ENCODE measurements around the gene DOCK10. TPM values are rescaled to one million over a fixed set of nuclear protein-coding genes. Genes with fewer than 3 reads are reported as not detected.

Gene DOCK10
- polyA plus RNA-seq, 4 donors = 2.3 to 6.8 (median 3.5) TPM

DNA sequence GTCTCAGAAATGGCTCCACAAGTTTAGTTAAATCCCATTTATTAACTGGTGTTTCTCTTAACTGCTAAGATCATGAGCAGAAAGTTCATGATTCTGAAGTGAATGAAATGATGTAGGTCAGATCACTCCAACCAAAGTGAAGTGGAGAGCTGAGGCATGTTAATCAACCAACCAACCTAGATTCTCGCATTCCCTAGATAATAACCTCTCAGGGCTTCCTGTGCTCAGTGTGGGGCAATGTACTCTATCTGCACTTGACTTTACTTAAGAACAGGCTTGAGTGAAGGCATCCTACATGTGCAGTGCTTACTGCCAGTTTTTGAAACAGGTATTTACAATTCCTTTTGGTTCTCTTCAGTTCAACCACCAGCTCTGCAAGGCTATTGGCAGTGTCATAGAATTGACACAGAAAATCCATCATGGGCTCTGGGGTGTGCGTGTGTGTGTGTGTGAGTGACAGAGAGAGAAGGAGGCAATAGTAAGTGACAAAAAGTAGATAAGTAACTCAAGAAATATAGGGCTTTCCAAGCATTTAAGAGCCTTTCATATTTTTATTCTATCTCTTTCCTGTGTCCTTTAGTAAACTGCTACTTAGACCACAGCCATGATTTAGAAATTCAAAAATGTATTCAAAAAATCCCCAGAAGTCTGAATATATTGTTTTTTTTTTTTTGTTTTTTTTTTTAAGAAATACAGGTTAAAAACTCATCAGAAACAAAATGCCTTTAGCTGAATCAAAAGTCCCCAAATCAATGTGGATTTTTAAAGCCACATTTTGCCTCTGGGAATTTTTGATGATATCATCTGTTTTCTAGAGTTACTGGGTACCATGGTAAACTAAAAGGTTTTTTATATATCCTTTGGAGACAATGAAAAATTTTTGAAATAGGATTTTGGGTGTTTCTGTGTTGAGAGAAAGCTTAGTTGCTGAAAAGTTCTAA, 28.6 kb downstream of the DOCK10 start:
- Histone ChIP-seq H3K9me3 (ENCODE audit: control insufficient read depth in 2 of 2, insufficient read depth in 1 of 2, low read depth in 1 of 2, low read length in 1 of 2) (no peaks in the 10 kb centered on the region), H3K4me3 (ENCODE audit: low read depth in 1 of 3, low read length in 3 of 3) (no peak overlapping the region), H3K27ac (ENCODE audit: low read depth in 1 of 3, low read length in 2 of 3) (no peak overlapping the region), H3K4me1 (ENCODE audit: control insufficient read depth in 3 of 3, insufficient read depth in 2 of 3, low read depth in 1 of 3, low read length in 2 of 3) (peaks cover 0 to 5% (median under 1%) of the 10 kb centered on the region in 3 donors), H3K27me3 (ENCODE audit: control insufficient read depth in 3 of 3, insufficient read depth in 3 of 3, low read length in 3 of 3) (no peaks in the 10 kb centered on the region), H3K36me3 (ENCODE audit: control insufficient read depth in 3 of 3, insufficient read depth in 2 of 3, low read depth in 1 of 3, low read length in 3 of 3) (no peaks in the 10 kb centered on the region)
- DNase-seq (no peak), FAIRE-seq (no peak)
- 82 to 89% (median 88%) methylated on average over 2 of the region's 2 CpGs for WGBS, 3 donors

GRCh38 chr2:225011585-225011984, 30.7 kb downstream of the DOCK10 start:
- Histone ChIP-seq H3K9me3 (ENCODE audit: control insufficient read depth in 2 of 2, insufficient read depth in 1 of 2, low read depth in 1 of 2, low read length in 1 of 2) (no peaks in the 10 kb centered on the region), H3K27me3 (ENCODE audit: control insufficient read depth in 3 of 3, insufficient read depth in 3 of 3, low read length in 3 of 3) (no peaks in the 10 kb centered on the region), H3K4me1 (ENCODE audit: control insufficient read depth in 3 of 3, insufficient read depth in 2 of 3, low read depth in 1 of 3, low read length in 2 of 3) (peaks cover 0 to 5% (median 4%) of the 10 kb centered on the region in 3 donors), H3K4me3 (ENCODE audit: low read depth in 1 of 3, low read length in 3 of 3) (no peak overlapping the region), H3K27ac (ENCODE audit: low read depth in 1 of 3, low read length in 2 of 3) (no peak overlapping the region), H3K36me3 (ENCODE audit: control insufficient read depth in 3 of 3, insufficient read depth in 2 of 3, low read depth in 1 of 3, low read length in 3 of 3) (no peaks in the 10 kb centered on the region)
- no peak for FAIRE-seq
- no peak for DNase-seq
- 80 to 91% (median 87%) methylated on average over 11 of the region's 11 CpGs for WGBS, 3 donors

DNA sequence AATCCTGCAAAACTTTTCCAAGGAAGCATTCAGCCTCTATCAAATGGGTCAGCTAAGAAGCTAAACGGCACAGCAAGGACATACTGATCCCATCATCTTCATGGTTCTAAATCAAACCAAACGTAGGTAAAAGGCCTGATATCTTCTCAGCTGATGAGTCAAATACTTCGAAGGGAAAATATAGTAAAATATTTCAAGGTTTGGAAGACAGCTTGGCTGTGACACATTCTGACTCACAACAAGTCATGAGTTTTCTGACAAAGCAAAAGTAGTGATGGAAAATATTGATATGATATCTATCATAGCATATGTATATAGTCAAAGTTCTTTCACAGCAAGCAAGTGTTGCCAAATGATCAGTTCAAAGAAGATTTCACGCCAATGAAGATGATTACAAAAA, 31.5 kb downstream of the DOCK10 start:
- no peak overlapping the region for H3K4me3 ChIP-seq (ENCODE audit: low read depth in 1 of 3, low read length in 3 of 3)
- no peak overlapping the region for H3K27ac ChIP-seq (ENCODE audit: low read depth in 1 of 3, low read length in 2 of 3)
- no peaks in the 10 kb centered on the region for H3K9me3 ChIP-seq (ENCODE audit: control insufficient read depth in 2 of 2, insufficient read depth in 1 of 2, low read depth in 1 of 2, low read length in 1 of 2)
- 73 to 77% (median 74%) methylated on average over 4 of the region's 4 CpGs for WGBS, 3 donors
- no peaks in the 10 kb centered on the region for H3K36me3 ChIP-seq (ENCODE audit: control insufficient read depth in 3 of 3, insufficient read depth in 2 of 3, low read depth in 1 of 3, low read length in 3 of 3)
- FAIRE-seq (no peak), DNase-seq (no peak)
- H3K27me3 ChIP-seq (ENCODE audit: control insufficient read depth in 3 of 3, insufficient read depth in 3 of 3, low read length in 3 of 3) = no peaks in the 10 kb centered on the region
- H3K4me1 ChIP-seq (ENCODE audit: control insufficient read depth in 3 of 3, insufficient read depth in 2 of 3, low read depth in 1 of 3, low read length in 2 of 3) = peaks cover 0 to 5% (median 4%) of the 10 kb centered on the region in 3 donors

- Histone ChIP-seq H3K27ac (ENCODE audit: low read depth in 1 of 3, low read length in 2 of 3) (no peak overlapping the region), H3K9me3 (ENCODE audit: control insufficient read depth in 2 of 2, insufficient read depth in 1 of 2, low read depth in 1 of 2, low read length in 1 of 2) (no peaks in the 10 kb centered on the region), H3K36me3 (ENCODE audit: control insufficient read depth in 3 of 3, insufficient read depth in 2 of 3, low read depth in 1 of 3, low read length in 3 of 3) (no peaks in the 10 kb centered on the region), H3K4me1 (ENCODE audit: control insufficient read depth in 3 of 3, insufficient read depth in 2 of 3, low read depth in 1 of 3, low read length in 2 of 3) (peaks cover 0 to 5% (median 4%) of the 10 kb centered on the region in 3 donors), H3K27me3 (ENCODE audit: control insufficient read depth in 3 of 3, insufficient read depth in 3 of 3, low read length in 3 of 3) (no peaks in the 10 kb centered on the region), H3K4me3 (ENCODE audit: low read depth in 1 of 3, low read length in 3 of 3) (no peak overlapping the region)
- no peak for DNase-seq
- FAIRE-seq = no peak
- WGBS, 3 donors = 38 to 59% (median 38%) methylated on average over 2 of the region's 2 CpGs
Observed at GRCh38 chr2:225009768-225010167, 32.5 kb downstream of the DOCK10 start.

DNA sequence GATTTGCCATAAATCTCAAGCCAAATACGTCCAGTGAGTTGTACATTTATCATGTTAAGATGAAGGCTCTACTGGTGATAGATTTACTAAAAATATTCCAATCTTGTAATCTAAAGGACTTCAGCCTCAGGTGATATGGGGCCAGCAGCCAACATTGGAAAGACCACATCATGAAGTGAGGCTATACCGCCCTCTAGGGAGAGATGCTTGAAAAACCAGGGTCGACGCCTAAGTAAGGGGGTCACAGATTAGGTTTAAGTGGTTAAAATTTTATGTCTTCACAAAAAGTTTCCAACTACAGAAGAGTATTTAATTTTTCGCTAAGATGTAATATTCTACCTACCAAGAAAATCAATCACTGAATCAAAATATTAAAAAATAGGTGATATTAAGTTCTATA, 33.3 kb downstream of the DOCK10 start:
- DNase-seq (peak in 1 of 2 donors; percentile 12), FAIRE-seq (no peak)
- no peaks in the 10 kb centered on the region for H3K9me3 ChIP-seq (ENCODE audit: control insufficient read depth in 2 of 2, insufficient read depth in 1 of 2, low read depth in 1 of 2, low read length in 1 of 2)
- no peaks in the 10 kb centered on the region for H3K27me3 ChIP-seq (ENCODE audit: control insufficient read depth in 3 of 3, insufficient read depth in 3 of 3, low read length in 3 of 3)
- no peak overlapping the region for H3K27ac ChIP-seq (ENCODE audit: low read depth in 1 of 3, low read length in 2 of 3)
- H3K4me1 ChIP-seq (ENCODE audit: control insufficient read depth in 3 of 3, insufficient read depth in 2 of 3, low read depth in 1 of 3, low read length in 2 of 3) = peaks cover 0 to 5% (median 4%) of the 10 kb centered on the region in 3 donors
- WGBS, 3 donors = 71 to 82% (median 72%) methylated on average over 5 of the region's 5 CpGs
- no peak overlapping the region for H3K4me3 ChIP-seq (ENCODE audit: low read depth in 1 of 3, low read length in 3 of 3)
- H3K36me3 ChIP-seq (ENCODE audit: control insufficient read depth in 3 of 3, insufficient read depth in 2 of 3, low read depth in 1 of 3, low read length in 3 of 3) = no peaks in the 10 kb centered on the region

- H3K27me3 ChIP-seq (ENCODE audit: control insufficient read depth in 3 of 3, insufficient read depth in 3 of 3, low read length in 3 of 3) = no peaks in the 10 kb centered on the region
- H3K36me3 ChIP-seq (ENCODE audit: control insufficient read depth in 3 of 3, insufficient read depth in 2 of 3, low read depth in 1 of 3, low read length in 3 of 3) = no peaks in the 10 kb centered on the region
- no peak overlapping the region for H3K27ac ChIP-seq (ENCODE audit: low read depth in 1 of 3, low read length in 2 of 3)
- H3K4me3 ChIP-seq (ENCODE audit: low read depth in 1 of 3, low read length in 3 of 3) = no peak overlapping the region
- FAIRE-seq = no peak
- DNase-seq = peak in 1 of 2 donors; percentile 34
- H3K9me3 ChIP-seq (ENCODE audit: control insufficient read depth in 2 of 2, insufficient read depth in 1 of 2, low read depth in 1 of 2, low read length in 1 of 2) = no peaks in the 10 kb centered on the region
- H3K4me1 ChIP-seq (ENCODE audit: control insufficient read depth in 3 of 3, insufficient read depth in 2 of 3, low read depth in 1 of 3, low read length in 2 of 3) = peaks cover 0 to 5% (median 4%) of the 10 kb centered on the region in 3 donors
- 64 to 74% (median 68%) methylated on average over 3 of the region's 3 CpGs for WGBS, 3 donors
Observed at GRCh38 chr2:225008179-225008856, 34.0 kb downstream of the DOCK10 start.

DNA sequence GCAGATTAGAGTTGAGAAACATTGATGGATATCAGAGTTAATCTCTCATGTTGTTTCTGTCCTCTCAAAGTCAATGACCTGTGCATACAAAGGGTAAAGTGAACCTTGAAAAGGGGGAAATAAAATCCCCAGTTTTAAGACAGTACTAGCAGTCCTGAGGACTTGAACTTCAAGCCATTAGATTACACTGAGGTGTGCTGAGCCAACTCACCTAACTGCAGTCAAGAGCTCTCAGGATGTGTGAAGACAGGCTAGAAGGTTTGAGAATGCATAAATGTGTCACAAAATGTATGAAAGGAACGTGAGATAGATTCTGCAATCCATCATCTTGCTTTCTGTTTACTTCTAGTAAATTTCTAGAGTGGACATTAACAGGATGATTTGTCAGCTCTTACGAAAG, 35.5 kb downstream of the DOCK10 start:
- H3K27me3 ChIP-seq (ENCODE audit: control insufficient read depth in 3 of 3, insufficient read depth in 3 of 3, low read length in 3 of 3) = no peaks in the 10 kb centered on the region
- FAIRE-seq (no peak), DNase-seq (no peak)
- no peaks in the 10 kb centered on the region for H3K36me3 ChIP-seq (ENCODE audit: control insufficient read depth in 3 of 3, insufficient read depth in 2 of 3, low read depth in 1 of 3, low read length in 3 of 3)
- 70 to 82% (median 79%) methylated on average over 2 of the region's 2 CpGs for whole genome bisulfite sequencing, 3 donors
- no peaks in the 10 kb centered on the region for H3K9me3 ChIP-seq (ENCODE audit: control insufficient read depth in 2 of 2, insufficient read depth in 1 of 2, low read depth in 1 of 2, low read length in 1 of 2)
- H3K4me1 ChIP-seq (ENCODE audit: control insufficient read depth in 3 of 3, insufficient read depth in 2 of 3, low read depth in 1 of 3, low read length in 2 of 3) = peaks cover 0 to 5% (median 4%) of the 10 kb centered on the region in 3 donors
- H3K27ac ChIP-seq (ENCODE audit: low read depth in 1 of 3, low read length in 2 of 3) = no peak overlapping the region
- H3K4me3 ChIP-seq (ENCODE audit: low read depth in 1 of 3, low read length in 3 of 3) = no peak overlapping the region

DNA sequence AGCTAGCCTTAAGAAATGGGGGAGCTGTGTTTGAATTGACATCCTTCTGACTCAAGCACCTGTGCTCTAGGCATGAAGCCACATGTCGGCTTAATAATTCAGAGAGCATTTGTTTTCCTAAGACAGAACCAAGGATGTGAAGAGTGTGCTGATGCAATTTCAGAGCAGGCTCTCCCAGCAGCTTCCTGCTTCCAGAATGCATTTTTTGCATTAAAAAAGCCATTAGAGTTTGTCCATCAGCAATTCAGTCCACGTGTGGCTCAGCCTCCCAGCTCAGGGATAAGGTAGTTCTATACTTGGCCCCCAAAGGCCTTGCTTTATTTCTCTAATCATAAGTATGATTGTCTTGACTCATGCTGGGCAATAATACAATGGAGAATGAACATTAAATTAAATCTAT, 37.7 kb downstream of the DOCK10 start:
- H3K9me3 ChIP-seq (ENCODE audit: control insufficient read depth in 2 of 2, insufficient read depth in 1 of 2, low read depth in 1 of 2, low read length in 1 of 2) = no peaks in the 10 kb centered on the region
- WGBS, 3 donors = 71 to 81% (median 72%) methylated on average over 2 of the region's 2 CpGs
- no peaks in the 10 kb centered on the region for H3K36me3 ChIP-seq (ENCODE audit: control insufficient read depth in 3 of 3, insufficient read depth in 2 of 3, low read depth in 1 of 3, low read length in 3 of 3)
- peaks cover 0 to 4% (median 0%) of the 10 kb centered on the region in 3 donors for H3K4me1 ChIP-seq (ENCODE audit: control insufficient read depth in 3 of 3, insufficient read depth in 2 of 3, low read depth in 1 of 3, low read length in 2 of 3)
- FAIRE-seq (no peak), DNase-seq (no peak)
- H3K27ac ChIP-seq (ENCODE audit: low read depth in 1 of 3, low read length in 2 of 3) = no peak overlapping the region
- H3K27me3 ChIP-seq (ENCODE audit: control insufficient read depth in 3 of 3, insufficient read depth in 3 of 3, low read length in 3 of 3) = no peaks in the 10 kb centered on the region
- H3K4me3 ChIP-seq (ENCODE audit: low read depth in 1 of 3, low read length in 3 of 3) = no peak overlapping the region
